Activated naive CD4-positive, alpha-beta T cell treated with anti-CD3 and anti-CD28 coated beads for 36 hours (primary cell): ENCODE results near the gene TACC3. TPM values are rescaled to one million over a fixed set of nuclear protein-coding genes. Genes with fewer than 3 reads are reported as not detected.

Experiments used
- CTCF ChIA-PET: fragments of 350-600 bp; sonication (Branson Sonifier 250); formaldehyde crosslinking; loops from one replicate; lab custom pipeline; 2021; ENCODE audit warnings: antibody characterized with exemption; lab: Charles Lee
- DNase-seq: peaks from one replicate; pipeline ENCODE4 v3.0.0-alpha.2; 2020
- H3K27ac Mint-ChIP-seq: one replicate; pipeline ENCODE4 v1.8.0; 2021; ENCODE audit warnings: mild to moderate bottlenecking, mixed read lengths
- H3K27me3 Mint-ChIP-seq: one replicate; pipeline ENCODE4 v1.8.0; 2021; ENCODE audit warnings: low read depth, mixed read lengths
- H3K36me3 Mint-ChIP-seq: one replicate; pipeline ENCODE4 v1.8.0; 2021; ENCODE audit warnings: low read depth, mixed read lengths
- H3K4me1 Mint-ChIP-seq: one replicate; pipeline ENCODE4 v1.8.0; 2021; ENCODE audit warnings: low read depth, mixed read lengths
- H3K4me3 Mint-ChIP-seq: one replicate; pipeline ENCODE4 v1.8.0; 2021; ENCODE audit warnings: mild to moderate bottlenecking, moderate library complexity, mixed read lengths
- H3K9me3 Mint-ChIP-seq: one replicate; pipeline ENCODE4 v1.8.0; 2021; ENCODE audit warnings: mixed read lengths
- intact Hi-C: fragments of 100-400 bp; cut with micrococcal nuclease; formaldehyde crosslinking; loops from one replicate; pipeline ENCODE4 v1.15.1; 2023
- total RNA-seq, 2 experiments: library from RNA; stranded (reverse); gene quantifications; one replicate each; pipeline ENCODE4 v1.2.3, GENCODE V29; 2021

TACC3 gene
- total RNA-seq, 2 experiments from 2014 or later = 246 to 264 TPM

- Mint-ChIP-seq H3K27ac (no peak overlapping the region), H3K4me3 (no peak overlapping the region), H3K36me3 (no peaks in the 10 kb centered on the region), H3K4me1 (peaks cover 4% of the 10 kb centered on the region), H3K27me3 (peaks cover 2% of the 10 kb centered on the region), H3K9me3 (no peaks in the 10 kb centered on the region)
- CTCF ChIA-PET = interaction anchor here (1.3 kb wide), 1 partner anchor 10 kb away, joined by 3 read pairs; no protein-coding TSS in a partner anchor
- DNase-seq = no peak
- intact Hi-C loops = no loop called here
Measured at GRCh38 chr4:1758306-1759121, 37.2 kb downstream of the TACC3 start.

GRCh38 chr4:1759170-1759817 lies 38.0 kb downstream of the TACC3 start:
- Mint-ChIP-seq H3K27ac (no peak overlapping the region), H3K4me1 (peaks cover 4% of the 10 kb centered on the region), H3K4me3 (no peak overlapping the region), H3K9me3 (no peaks in the 10 kb centered on the region), H3K36me3 (no peaks in the 10 kb centered on the region), H3K27me3 (peaks cover 2% of the 10 kb centered on the region)
- no peak for DNase-seq
- intact Hi-C loops = no loop called here
- CTCF ChIA-PET = interaction anchor here (0.8 to 1.3 kb wide), 2 partner anchors 11 to 33 kb away, joined by 3 read pairs; partner anchors contain the start of gene FGFR3

GRCh38 chr4:1759818-1760223 lies 38.5 kb downstream of the TACC3 start:
- CTCF ChIA-PET = interaction anchor here (0.8 to 1.3 kb wide), 2 partner anchors 12 to 33 kb away, joined by 3 read pairs; partner anchors contain the start of gene FGFR3
- intact Hi-C loops = no loop called here
- Mint-ChIP-seq H3K27ac (no peak overlapping the region), H3K36me3 (no peaks in the 10 kb centered on the region), H3K27me3 (peaks cover 2% of the 10 kb centered on the region), H3K4me1 (peaks cover 4% of the 10 kb centered on the region), H3K4me3 (no peak overlapping the region), H3K9me3 (no peaks in the 10 kb centered on the region)
- DNase-seq = no peak

- peaks cover 4% of the 10 kb centered on the region for H3K4me1 Mint-ChIP-seq
- intact Hi-C loops = no loop called here
- H3K4me3 Mint-ChIP-seq = no peak overlapping the region
- CTCF ChIA-PET = interaction anchor here (0.6 kb wide), 1 partner anchor 129 kb away, joined by 3 read pairs; no protein-coding TSS in a partner anchor
- no peak overlapping the region for H3K27ac Mint-ChIP-seq
- no peak for DNase-seq
- peaks cover 6% of the 10 kb centered on the region for H3K27me3 Mint-ChIP-seq
- no peaks in the 10 kb centered on the region for H3K36me3 Mint-ChIP-seq
- H3K9me3 Mint-ChIP-seq = no peaks in the 10 kb centered on the region
Measured at GRCh38 chr4:1760521-1761071, 39.3 kb downstream of the TACC3 start.

DNA sequence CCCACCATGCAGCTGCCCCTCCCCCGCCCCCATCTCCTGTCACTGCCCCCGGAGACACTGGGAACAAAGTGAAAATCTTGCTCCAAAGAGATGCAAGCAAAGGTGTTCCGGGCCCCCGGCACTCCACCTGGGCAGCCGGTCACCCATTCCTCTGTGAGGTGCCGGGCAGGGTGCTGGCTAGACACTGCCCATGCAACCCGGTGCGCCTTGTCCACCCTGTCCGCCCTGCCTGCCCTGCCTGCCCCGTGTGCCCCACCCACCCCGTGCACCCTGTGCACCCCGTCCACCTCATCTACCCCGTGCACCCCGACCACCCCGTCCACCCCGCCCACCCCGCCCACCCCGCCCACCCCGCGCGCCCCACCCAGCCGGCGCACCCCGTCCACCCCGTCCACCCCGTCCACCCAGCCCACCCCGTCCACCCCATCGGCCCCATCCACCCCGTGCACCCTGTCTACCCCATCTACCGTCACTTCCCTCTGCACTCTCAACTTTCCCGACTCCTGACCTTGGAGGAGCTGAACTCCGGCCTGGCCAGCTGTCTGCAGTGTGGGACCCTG lies 39.9 kb downstream of the TACC3 start:
- CTCF ChIA-PET = no interaction called here
- H3K36me3 Mint-ChIP-seq = no peaks in the 10 kb centered on the region
- DNase-seq = no peak
- no peak overlapping the region for H3K4me3 Mint-ChIP-seq
- H3K4me1 Mint-ChIP-seq = peaks cover 4% of the 10 kb centered on the region
- intact Hi-C loops = no loop called here
- H3K27me3 Mint-ChIP-seq = peaks cover 8% of the 10 kb centered on the region
- H3K9me3 Mint-ChIP-seq = no peaks in the 10 kb centered on the region
- no peak overlapping the region for H3K27ac Mint-ChIP-seq

DNA sequence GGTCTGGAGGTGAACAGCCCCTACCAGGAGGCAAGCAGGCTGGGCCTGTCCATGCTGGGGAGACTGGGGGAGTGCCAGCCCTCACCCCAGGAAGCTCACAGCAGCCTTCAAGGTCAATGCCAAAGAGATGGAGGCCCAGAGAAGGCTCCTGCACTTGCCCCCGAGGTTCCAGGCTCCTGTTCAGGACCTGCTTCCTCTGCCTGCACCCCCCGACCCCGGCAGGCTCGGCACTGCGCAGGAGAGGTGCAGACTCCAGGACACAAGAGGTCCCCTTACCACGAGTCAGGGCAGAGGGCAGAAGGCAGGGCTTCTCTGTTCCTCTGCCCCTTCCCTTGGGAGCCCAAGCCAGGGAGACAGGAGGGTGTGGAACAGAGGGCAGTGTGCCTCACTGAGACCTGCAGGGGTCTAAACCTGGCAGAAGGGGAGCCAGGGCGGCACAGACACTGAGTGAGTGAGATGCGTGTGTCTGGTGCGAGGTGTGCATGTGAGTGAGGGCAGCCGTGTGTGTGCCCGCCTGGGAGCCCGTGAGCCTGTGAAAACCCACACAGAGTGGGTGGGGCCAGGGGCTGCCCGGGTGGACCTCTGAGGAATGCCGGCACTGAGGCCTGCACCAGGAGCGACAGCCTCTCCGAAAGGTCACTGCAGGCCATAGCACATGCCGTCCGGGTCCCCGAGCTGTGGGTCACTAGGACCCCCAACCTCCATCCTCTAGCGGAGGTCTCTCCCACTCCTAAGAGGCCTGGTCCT lies 41.1 kb downstream of the TACC3 start:
- CTCF ChIA-PET = no interaction called here
- DNase-seq = no peak
- intact Hi-C loops = no loop called here
- no peaks in the 10 kb centered on the region for H3K36me3 Mint-ChIP-seq
- H3K4me1 Mint-ChIP-seq = peaks cover 4% of the 10 kb centered on the region
- H3K27me3 Mint-ChIP-seq = peaks cover 8% of the 10 kb centered on the region
- H3K9me3 Mint-ChIP-seq = no peaks in the 10 kb centered on the region
- no peak overlapping the region for H3K4me3 Mint-ChIP-seq
- no peak overlapping the region for H3K27ac Mint-ChIP-seq

- intact Hi-C loops = no loop called here
- Mint-ChIP-seq H3K27ac (no peak overlapping the region), H3K4me1 (peaks cover 6% of the 10 kb centered on the region), H3K36me3 (no peaks in the 10 kb centered on the region), H3K27me3 (peaks cover 11% of the 10 kb centered on the region), H3K9me3 (no peaks in the 10 kb centered on the region), H3K4me3 (no peak overlapping the region)
- DNase-seq = no peak
- CTCF ChIA-PET = no interaction called here
Measured at GRCh38 chr4:1763070-1763549, 41.8 kb downstream of the TACC3 start.

DNA sequence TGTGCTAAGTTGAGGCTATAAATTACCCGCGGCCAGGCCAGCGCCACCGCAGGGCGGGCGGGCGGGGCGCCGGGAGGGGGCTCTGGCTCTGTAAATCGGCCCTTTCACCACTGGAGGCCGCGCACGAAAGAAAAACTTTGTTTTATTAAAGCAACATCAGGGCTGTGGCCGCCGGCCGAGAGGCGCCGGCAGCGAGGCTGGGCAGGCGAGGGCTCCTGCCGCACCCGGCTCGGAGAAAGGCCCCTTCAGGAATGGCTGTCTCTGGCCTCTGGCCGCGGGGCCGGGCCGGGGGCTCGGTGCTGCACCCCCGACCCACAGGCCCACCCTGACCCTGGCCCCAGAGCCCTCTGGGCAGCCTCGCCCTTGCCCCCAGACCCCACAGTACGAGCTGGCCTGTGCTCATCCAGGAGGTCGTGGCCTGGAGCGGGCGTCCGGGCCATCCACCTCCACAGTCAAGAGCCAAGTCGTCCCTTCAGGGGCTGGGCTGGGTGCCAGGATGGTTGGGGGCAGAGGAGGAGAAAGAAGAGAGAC lies 42.3 kb downstream of the TACC3 start:
- Mint-ChIP-seq H3K9me3 (no peaks in the 10 kb centered on the region), H3K4me3 (no peak overlapping the region), H3K27me3 (peaks cover 15% of the 10 kb centered on the region), H3K36me3 (no peaks in the 10 kb centered on the region), H3K27ac (no peak overlapping the region), H3K4me1 (peaks cover 8% of the 10 kb centered on the region)
- no peak for DNase-seq
- CTCF ChIA-PET = no interaction called here
- intact Hi-C loops = no loop called here

DNA sequence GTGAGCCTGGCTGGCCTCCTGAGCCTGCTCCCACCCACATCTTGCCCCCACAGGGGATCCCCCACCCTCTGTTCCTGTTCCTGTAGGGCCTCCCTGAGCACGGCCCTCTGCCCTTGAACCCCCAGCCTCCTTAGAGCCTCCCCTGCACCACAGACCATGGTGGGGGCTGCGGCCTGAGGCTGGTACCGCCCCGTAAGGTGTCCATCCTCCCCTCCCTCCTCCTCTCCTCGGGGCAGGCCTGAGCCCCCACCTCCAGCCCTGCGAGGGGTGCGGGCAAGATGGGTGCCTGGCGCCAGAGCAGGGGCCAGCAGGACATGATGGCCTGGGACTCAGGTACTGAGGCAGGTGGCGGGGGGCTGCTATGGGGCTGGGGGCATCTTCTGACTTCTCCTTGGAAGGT lies 43.3 kb downstream of the TACC3 start:
- intact Hi-C loops = no loop called here
- Mint-ChIP-seq H3K4me3 (no peak overlapping the region), H3K36me3 (no peaks in the 10 kb centered on the region), H3K9me3 (no peaks in the 10 kb centered on the region), H3K27ac (no peak overlapping the region), H3K4me1 (peaks cover 8% of the 10 kb centered on the region), H3K27me3 (peaks cover 15% of the 10 kb centered on the region)
- CTCF ChIA-PET = no interaction called here
- DNase-seq = no peak

DNA sequence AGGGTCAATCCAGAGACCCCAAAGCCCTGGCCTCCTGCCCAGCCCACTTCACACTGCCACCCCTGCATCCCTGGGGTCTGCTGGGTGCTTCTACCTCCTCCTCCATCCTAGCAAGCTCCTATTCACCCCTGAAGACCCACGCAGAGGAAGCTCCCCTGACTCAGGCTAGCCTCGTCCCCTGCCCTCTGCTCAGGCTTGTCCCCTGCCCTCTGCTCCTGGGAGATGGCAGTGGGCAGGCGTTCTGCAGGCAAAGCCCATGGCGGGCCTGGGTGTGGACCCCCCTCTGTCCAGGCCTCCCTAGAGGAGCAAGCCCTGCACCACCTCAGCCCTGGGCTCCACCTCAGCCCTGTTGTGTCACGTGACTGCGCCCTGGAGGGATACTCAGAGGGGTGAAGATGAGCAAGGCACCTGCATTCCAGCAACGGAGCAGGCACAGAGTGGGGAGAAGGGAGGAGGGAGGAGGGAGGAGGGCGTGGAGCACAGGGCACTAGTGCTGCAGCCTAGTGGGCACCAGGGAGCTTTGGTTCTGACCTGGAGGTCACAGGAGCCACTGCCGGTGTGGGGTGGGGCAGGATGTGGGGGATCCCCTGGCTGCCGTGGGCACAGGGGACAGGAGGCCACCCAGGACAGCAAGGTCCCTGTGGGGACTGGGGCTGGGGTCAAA lies 44.2 kb downstream of the TACC3 start:
- intact Hi-C loops = loop anchor here (2.0 kb wide), 1 partner anchor 13 kb away; no protein-coding TSS in a partner anchor
- no peaks in the 10 kb centered on the region for H3K9me3 Mint-ChIP-seq
- no peaks in the 10 kb centered on the region for H3K36me3 Mint-ChIP-seq
- H3K4me3 Mint-ChIP-seq = no peak overlapping the region
- peaks cover 4% of the 10 kb centered on the region for H3K4me1 Mint-ChIP-seq
- H3K27ac Mint-ChIP-seq = no peak overlapping the region
- peaks cover 15% of the 10 kb centered on the region for H3K27me3 Mint-ChIP-seq
- CTCF ChIA-PET = interaction anchor here (1.2 kb wide), 1 partner anchor 14 kb away, joined by 3 read pairs; no protein-coding TSS in a partner anchor
- DNase-seq = no peak
